Smooth muscle cell of the pulmonary artery (primary cell): ENCODE results near the gene TBC1D10A. TPM values are rescaled to one million over a fixed set of nuclear protein-coding genes. Genes with fewer than 3 reads are reported as not detected.

Experiments used
- total RNA-seq: library from RNA; depleted of rRNA; stranded (reverse); fragments of >200 nt; gene quantifications from 2 replicates; pipeline ENCODE4 v1.2.3, GENCODE V29; 2014

TBC1D10A gene, protein sequence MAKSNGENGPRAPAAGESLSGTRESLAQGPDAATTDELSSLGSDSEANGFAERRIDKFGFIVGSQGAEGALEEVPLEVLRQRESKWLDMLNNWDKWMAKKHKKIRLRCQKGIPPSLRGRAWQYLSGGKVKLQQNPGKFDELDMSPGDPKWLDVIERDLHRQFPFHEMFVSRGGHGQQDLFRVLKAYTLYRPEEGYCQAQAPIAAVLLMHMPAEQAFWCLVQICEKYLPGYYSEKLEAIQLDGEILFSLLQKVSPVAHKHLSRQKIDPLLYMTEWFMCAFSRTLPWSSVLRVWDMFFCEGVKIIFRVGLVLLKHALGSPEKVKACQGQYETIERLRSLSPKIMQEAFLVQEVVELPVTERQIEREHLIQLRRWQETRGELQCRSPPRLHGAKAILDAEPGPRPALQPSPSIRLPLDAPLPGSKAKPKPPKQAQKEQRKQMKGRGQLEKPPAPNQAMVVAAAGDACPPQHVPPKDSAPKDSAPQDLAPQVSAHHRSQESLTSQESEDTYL
- total RNA-seq = 13.7 and 14.1 TPM in 2 replicates

GRCh38 chr22:30326706-30327362 is at the start of gene TBC1D10A:
Gene TBC1D10A (minus strand): TSS chr22:30326941. CDS start chr22:30326881, 60 bp downstream.

DNA sequence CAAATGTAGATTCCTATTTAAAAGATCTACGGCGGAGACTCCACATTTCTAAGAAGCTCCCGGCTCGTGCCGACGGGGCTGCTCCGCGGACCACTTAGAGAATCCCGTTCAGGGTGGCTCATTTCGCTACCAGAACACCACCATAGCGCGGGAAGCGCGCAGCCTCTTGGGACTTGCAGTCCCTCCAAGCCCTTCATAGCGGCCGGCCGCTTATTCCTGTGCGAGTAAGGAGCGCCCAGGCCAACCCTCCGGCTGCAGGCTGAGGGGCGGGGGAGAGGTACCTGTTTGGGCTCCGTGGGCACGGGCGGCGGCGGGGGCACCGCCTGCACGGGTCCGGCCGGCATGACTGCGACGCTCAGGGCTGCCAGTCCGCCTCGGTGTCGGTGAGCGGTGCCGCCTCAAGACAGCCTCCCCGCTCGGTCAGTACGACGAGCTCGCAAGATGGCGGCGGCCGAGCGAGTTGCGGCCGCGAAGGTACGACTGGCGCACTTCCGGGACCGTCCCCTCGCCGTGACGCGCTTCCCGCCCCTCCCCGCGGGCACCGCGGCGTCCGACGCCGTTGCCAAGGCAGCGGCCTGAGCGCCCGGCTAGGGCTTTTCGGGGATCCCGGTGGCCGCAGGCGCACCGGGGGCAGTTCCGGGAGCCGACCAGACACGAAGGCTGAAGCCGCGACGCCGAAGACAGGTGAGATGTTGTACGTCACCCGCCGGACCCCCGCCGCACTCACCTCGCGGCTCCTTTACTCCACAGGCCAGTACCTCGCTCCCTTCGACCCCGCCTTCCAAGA is 29.9 kb upstream of the TBC1D10A start, which contains the start of the genes CCDC157 and SF3A1:
Gene CCDC157 (plus strand): TSS at position 559 of the 787 bp plus-strand sequence. CDS start 8,994 bp downstream, outside the sequence.
Gene SF3A1 (minus strand): TSS at position 446 of the 787 bp plus-strand sequence. CDS start 102 bp downstream, at position 344.

GRCh38 chr22:30289141-30289979 is 37.4 kb downstream of the TBC1D10A start, which contains the start of gene CASTOR1:
Gene CASTOR1 (minus strand): TSS chr22:30289505. CDS start chr22:30289497, 8 bp downstream.

GRCh38 chr22:30266445-30267381 is 60.0 kb downstream of the TBC1D10A start, which contains the start of gene OSM:
Gene OSM (minus strand): TSS chr22:30266851. CDS start chr22:30266799, 52 bp downstream.

DNA sequence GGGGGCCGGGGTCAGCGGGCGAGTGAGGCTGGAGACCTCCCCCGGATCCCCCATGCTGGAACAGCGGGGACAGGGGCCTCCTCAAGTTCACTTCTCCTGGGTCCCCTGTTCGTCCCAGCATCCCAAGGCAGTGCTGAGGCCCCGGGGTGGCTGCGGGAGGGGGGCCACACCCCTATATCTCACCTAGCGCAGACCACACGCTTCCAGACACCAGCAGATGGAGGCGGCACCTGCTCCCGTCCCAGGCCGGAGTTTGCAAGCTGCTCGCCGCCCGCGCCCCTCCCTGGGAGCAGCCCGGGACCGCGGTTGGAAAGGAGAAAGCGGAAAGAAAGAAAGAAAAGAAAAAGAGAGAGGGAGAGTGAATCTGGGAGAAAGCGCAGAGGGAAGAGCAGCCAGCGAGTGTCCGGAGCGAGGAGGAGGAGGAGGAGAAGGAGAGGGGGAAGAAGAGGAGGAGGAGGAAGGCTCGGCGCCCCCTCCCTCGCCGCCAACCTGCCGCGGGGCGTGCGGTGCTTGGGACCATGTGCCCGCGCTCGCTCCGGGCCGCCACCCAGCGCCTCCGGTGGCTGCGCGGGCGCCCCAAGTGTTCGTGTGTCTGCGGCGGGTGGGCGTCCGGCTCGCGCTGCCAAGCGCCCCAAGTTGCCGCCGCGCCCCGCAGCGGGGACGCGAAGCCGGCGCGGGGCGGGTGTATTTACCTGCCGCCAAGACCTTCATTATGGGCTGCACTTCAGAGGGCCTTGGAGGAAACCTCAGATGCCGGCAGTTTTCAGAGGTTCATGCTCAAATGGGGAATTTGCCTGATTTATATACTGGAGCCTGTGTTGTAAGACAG is 80.5 kb downstream of the TBC1D10A start, which contains the start of gene LIF:
Gene LIF (minus strand): TSS at position 775 of the 829 bp plus-strand sequence. CDS start 64 bp downstream, at position 711.

Other genes with a start within 250 kb of the TBC1D10A start
- gene HORMAD2, start 246.5 kb downstream of the TBC1D10A start, total RNA-seq = not detected in 2 replicates
- gene LIF, start 80.2 kb downstream of the TBC1D10A start, total RNA-seq = 46.1 and 47.4 TPM in 2 replicates
- gene OSM, start 60.1 kb downstream of the TBC1D10A start, total RNA-seq = not detected in 2 replicates
- gene CASTOR1, start 37.4 kb downstream of the TBC1D10A start, total RNA-seq = 7.5 and 10.4 TPM in 2 replicates
- 29.3 and 39.6 TPM in 2 replicates for gene SF3A1, start 30.0 kb upstream of the TBC1D10A start, total RNA-seq
- gene CCDC157, start 30.1 kb upstream of the TBC1D10A start, total RNA-seq = 1.8 and 2.2 TPM in 2 replicates
- gene RNF215, start 60.5 kb upstream of the TBC1D10A start, total RNA-seq = 30.5 and 42.6 TPM in 2 replicates
- 12.7 and 15.9 TPM in 2 replicates for gene SEC14L2, start 70.1 kb upstream of the TBC1D10A start, total RNA-seq
- gene MTFP1, start 98.8 kb upstream of the TBC1D10A start, total RNA-seq = 5.4 and 10.4 TPM in 2 replicates
- gene SEC14L3, start 145.1 kb upstream of the TBC1D10A start, total RNA-seq = not detected in 2 replicates
- 0.07 and 0.13 TPM in 2 replicates for gene SEC14L4, start 178.8 kb upstream of the TBC1D10A start, total RNA-seq
- gene SEC14L6, start 219.8 kb upstream of the TBC1D10A start, total RNA-seq = 0.20 and 0.40 TPM in 2 replicates
- 0.23 and 0.39 TPM in 2 replicates for gene GAL3ST1, start 247.7 kb upstream of the TBC1D10A start, total RNA-seq